GM23338 (cell line): ENCODE measurements around the gene GNB5. TPM values are rescaled to one million over a fixed set of nuclear protein-coding genes. Genes with fewer than 3 reads are reported as not detected.

Experiments used
- ATAC-seq: fragments of 200-7000 bp; cut with Tn5 transposase; 3 replicates; pipeline ENCODE4 v1.9.1; 2020
- DNase-seq: peaks from one replicate; pipeline ENCODE4 v3.0.0-alpha.2; 2015; ENCODE audit warnings: low spot score
- H2AFZ ChIP-seq: fragments of 200-600 bp; sonication (generic); 2 replicates; pipeline ENCODE4 v1.8.0; 2016; ENCODE audit warnings: antibody characterized with exemption, mild to moderate bottlenecking, moderate library complexity
- H3F3A ChIP-seq: fragments of 200-600 bp; sonication (generic); replicated peaks from 2 replicates; pipeline ENCODE4 v1.8.0; 2017; ENCODE audit warnings: antibody characterized with exemption, mixed run types, low read depth
- H3K27ac ChIP-seq: fragments of 200-600 bp; sonication (generic); 2 replicates; pipeline ENCODE4 v1.6.1; 2016; ENCODE audit warnings: low read depth
- H3K27me3 ChIP-seq: fragments of 200-600 bp; sonication (generic); 2 replicates; pipeline ENCODE4 v1.8.0; 2016; ENCODE audit warnings: mild to moderate bottlenecking, mixed run types, moderate library complexity; ENCODE audit not compliant: insufficient read depth
- H3K36me3 ChIP-seq: fragments of 200-600 bp; sonication (generic); 2 replicates; pipeline ENCODE4 v1.8.0; 2016; ENCODE audit warnings: mild to moderate bottlenecking; ENCODE audit not compliant: insufficient read depth
- H3K4me1 ChIP-seq: fragments of 200-600 bp; sonication (generic); 2 replicates; pipeline ENCODE4 v1.8.0; 2016; ENCODE audit warnings: mild to moderate bottlenecking, moderate library complexity; ENCODE audit not compliant: insufficient read depth
- H3K4me2 ChIP-seq: fragments of 200-600 bp; sonication (generic); 2 replicates; pipeline ENCODE4 v1.7.1; 2017; ENCODE audit warnings: mixed run types
- H3K4me3 ChIP-seq: fragments of 200-600 bp; sonication (generic); 2 replicates; pipeline ENCODE4 v1.6.1; 2016; ENCODE audit warnings: mixed run types
- H3K79me2 ChIP-seq: fragments of 200-600 bp; sonication (generic); replicated peaks from 2 replicates; pipeline ENCODE4 v1.8.0; 2017; ENCODE audit warnings: mild to moderate bottlenecking; ENCODE audit not compliant: insufficient read depth
- H3K9me2 ChIP-seq: fragments of 200-600 bp; sonication (generic); 2 replicates; pipeline ENCODE4 v1.8.0; 2017; ENCODE audit not compliant: insufficient read depth
- H4K20me1 ChIP-seq: fragments of 200-600 bp; sonication (generic); replicated peaks from 2 replicates; pipeline ENCODE4 v1.8.0; 2017; ENCODE audit warnings: mild to moderate bottlenecking; ENCODE audit not compliant: insufficient read depth
- H3K27ac Mint-ChIP-seq: 2 replicates; pipeline ENCODE4 v1.8.0; 2020; ENCODE audit warnings: inconsistent platforms, mild to moderate bottlenecking, moderate library complexity, mixed read lengths
- H3K27me3 Mint-ChIP-seq: 3 replicates; pipeline ENCODE4 v1.8.0; 2022; ENCODE audit warnings: low read depth, mild to moderate bottlenecking, moderate library complexity, mixed read lengths, inconsistent platforms; ENCODE audit not compliant: insufficient read depth, poor library complexity
- H3K36me3 Mint-ChIP-seq: 3 replicates; pipeline ENCODE4 v1.8.0; 2021; ENCODE audit warnings: low read depth, mild to moderate bottlenecking, inconsistent platforms, moderate library complexity, mixed read lengths
- H3K4me1 Mint-ChIP-seq: 3 replicates; pipeline ENCODE4 v1.8.0; 2020; ENCODE audit warnings: mild to moderate bottlenecking, inconsistent platforms, mixed read lengths
- H3K4me3 Mint-ChIP-seq: 3 replicates; pipeline ENCODE4 v1.8.0; 2021; ENCODE audit warnings: moderate library complexity, mild to moderate bottlenecking, inconsistent platforms, mixed read lengths
- H3K9me3 Mint-ChIP-seq: 3 replicates; pipeline ENCODE4 v1.8.0; 2020; ENCODE audit warnings: moderate library complexity, mild to moderate bottlenecking, inconsistent platforms, mixed read lengths
- CREB1 ChIP-seq: fragments of 250-450 bp; sonication (Bioruptor Pico); IDR thresholded peaks from 2 replicates; pipeline ENCODE4 v1.5.0; 2020; ENCODE audit warnings: low read depth, mild to moderate bottlenecking, moderate library complexity
- EZH2 ChIP-seq: fragments of 200-600 bp; sonication (generic); IDR thresholded peaks from one replicate; pipeline ENCODE4 v1.8.0; 2017; ENCODE audit warnings: antibody characterized with exemption, mild to moderate bottlenecking, low read depth; ENCODE audit not compliant: unreplicated experiment
- EZH2phosphoT487 ChIP-seq: fragments of 200-600 bp; sonication (generic); IDR thresholded peaks from one replicate; pipeline ENCODE4 v1.8.1; 2018; ENCODE audit warnings: antibody characterized with exemption; ENCODE audit not compliant: unreplicated experiment
- POLR2AphosphoS5 ChIP-seq: IDR thresholded peaks from 2 replicates; pipeline ENCODE4 v1.6.1; 2016; ENCODE audit warnings: antibody characterized with exemption, low read depth
- REST ChIP-seq: IDR thresholded peaks from one replicate; pipeline ENCODE4 v1.6.1; 2018; ENCODE audit warnings: antibody characterized with exemption; ENCODE audit not compliant: unreplicated experiment
- STAT1 ChIP-seq: IDR thresholded peaks from one replicate; pipeline ENCODE4 v1.6.1; 2016; ENCODE audit warnings: antibody characterized with exemption; ENCODE audit not compliant: unreplicated experiment
- ZNF114 ChIP-seq: fragments of 250-450 bp; sonication (Bioruptor Pico); IDR thresholded peaks from 2 replicates; pipeline ENCODE4 v1.5.0; 2020; ENCODE audit warnings: mild to moderate bottlenecking, moderate library complexity
- ZNF331 ChIP-seq: fragments of 250-450 bp; sonication (Bioruptor Pico); IDR thresholded peaks from 2 replicates; pipeline ENCODE4 v1.5.0; 2020; ENCODE audit warnings: low read depth, mild to moderate bottlenecking, moderate library complexity
- ZNF462 ChIP-seq: fragments of 250-450 bp; sonication (Bioruptor Pico); IDR thresholded peaks from 2 replicates; pipeline ENCODE4 v1.5.0; 2020; ENCODE audit warnings: mild to moderate bottlenecking, moderate library complexity
- polyA plus RNA-seq: library from polyadenylated mRNA; unstranded; fragments of >200 nt; fragmentation: Nextera tagmentation; extraction: Ambion mirVana; gene quantifications from 2 replicates; pipeline ENCODE4 v1.2.1, GENCODE V29; 2016
- total RNA-seq: library from RNA; depleted of rRNA; stranded (reverse); fragments of >200 nt; shearing (Covaris generic); gene quantifications from 2 replicates; pipeline ENCODE4 v1.2.3, GENCODE V29; 2014
- TF ChIP-seq, protein P1 (sequence below), 2 experiments: fragments of 200-600 bp in 1 of 2; sonication (generic) in 1 of 2; conservative IDR thresholded peaks; 2 replicates each; pipeline versions ENCODE4 v1.5.1 to v1.6.1; 2016 to 2017; ENCODE audit warnings: antibody characterized with exemption in 2 of 2, low read depth in 2 of 2, mild to moderate bottlenecking in 2 of 2, moderate library complexity in 1 of 2
- TF ChIP-seq, protein P2 (sequence below): IDR thresholded peaks from 2 replicates; pipeline ENCODE4 v1.6.1; 2016; ENCODE audit warnings: antibody characterized with exemption

Gene GNB5
- total and polyA plus RNA-seq, 2 experiments from 2014 or later: 23.0 to 40.8 TPM

DNA sequence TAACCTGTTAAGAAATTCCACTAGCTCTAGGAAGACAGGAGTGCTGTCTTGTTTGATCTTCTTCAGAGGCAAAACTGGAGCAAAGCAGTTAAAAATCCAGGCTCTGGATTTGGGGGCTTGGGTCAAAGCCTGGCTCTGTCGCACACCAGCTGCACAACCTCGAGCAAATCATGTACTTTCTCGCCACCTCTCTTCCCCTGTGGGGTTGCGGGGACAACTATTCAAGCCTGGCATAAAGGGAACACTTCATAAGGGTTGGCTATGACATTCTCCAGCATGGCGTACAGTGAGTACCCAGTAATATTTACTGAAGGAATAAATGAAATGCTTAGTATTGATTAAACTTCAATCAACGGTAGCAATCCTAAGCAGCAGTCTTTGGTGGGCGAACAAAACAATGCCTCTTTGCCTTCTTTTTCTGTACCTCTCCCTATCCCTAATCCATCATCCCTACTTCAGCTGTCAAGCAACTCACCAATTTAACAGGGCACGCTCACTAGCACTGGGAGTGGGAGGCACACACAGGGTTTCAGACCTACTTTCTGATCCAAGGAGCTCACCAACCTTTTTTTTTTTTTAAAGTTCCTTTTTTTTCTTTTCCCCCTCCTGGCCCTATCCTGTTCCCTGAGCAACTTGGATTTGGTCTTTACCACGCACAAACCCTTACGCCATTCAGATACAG, 33.0 kb downstream of the GNB5 start:
- ATAC-seq: no peak
- H3K79me2 ChIP-seq: no peaks in the 10 kb centered on the region
- no peaks in the 10 kb centered on the region for H3K4me1 ChIP-seq
- H3K36me3 Mint-ChIP-seq: peaks cover 6% of the 10 kb centered on the region
- H3K27me3 ChIP-seq: no peaks in the 10 kb centered on the region
- no peaks in the 10 kb centered on the region for H3F3A ChIP-seq
- H3K27me3 Mint-ChIP-seq: peaks cover 3% of the 10 kb centered on the region
- no peak overlapping the region for H3K27ac ChIP-seq
- peaks cover 2% of the 10 kb centered on the region; the same call in 1 of the 2 replicates for H4K20me1 ChIP-seq
- no peak overlapping the region for H3K27ac Mint-ChIP-seq
- peaks cover 3% of the 10 kb centered on the region; the same call in 2 of the 3 replicates for H3K4me1 Mint-ChIP-seq
- 0 out of 2 replicates have a peak, but pooled peaks cover 4% of the 10 kb centered on the region for H3K9me2 ChIP-seq
- no peak for DNase-seq
- H3K4me3 ChIP-seq: no peak overlapping the region
- no peaks in the 10 kb centered on the region for H3K9me3 Mint-ChIP-seq
- no peak overlapping the region for H3K4me2 ChIP-seq
- H2AFZ ChIP-seq: no peak overlapping the region
- H3K4me3 Mint-ChIP-seq: no peak overlapping the region
- TF ChIP-seq CREB1: no peak
- TF ChIP-seq, protein P1, sequence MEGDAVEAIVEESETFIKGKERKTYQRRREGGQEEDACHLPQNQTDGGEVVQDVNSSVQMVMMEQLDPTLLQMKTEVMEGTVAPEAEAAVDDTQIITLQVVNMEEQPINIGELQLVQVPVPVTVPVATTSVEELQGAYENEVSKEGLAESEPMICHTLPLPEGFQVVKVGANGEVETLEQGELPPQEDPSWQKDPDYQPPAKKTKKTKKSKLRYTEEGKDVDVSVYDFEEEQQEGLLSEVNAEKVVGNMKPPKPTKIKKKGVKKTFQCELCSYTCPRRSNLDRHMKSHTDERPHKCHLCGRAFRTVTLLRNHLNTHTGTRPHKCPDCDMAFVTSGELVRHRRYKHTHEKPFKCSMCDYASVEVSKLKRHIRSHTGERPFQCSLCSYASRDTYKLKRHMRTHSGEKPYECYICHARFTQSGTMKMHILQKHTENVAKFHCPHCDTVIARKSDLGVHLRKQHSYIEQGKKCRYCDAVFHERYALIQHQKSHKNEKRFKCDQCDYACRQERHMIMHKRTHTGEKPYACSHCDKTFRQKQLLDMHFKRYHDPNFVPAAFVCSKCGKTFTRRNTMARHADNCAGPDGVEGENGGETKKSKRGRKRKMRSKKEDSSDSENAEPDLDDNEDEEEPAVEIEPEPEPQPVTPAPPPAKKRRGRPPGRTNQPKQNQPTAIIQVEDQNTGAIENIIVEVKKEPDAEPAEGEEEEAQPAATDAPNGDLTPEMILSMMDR (conservative IDR thresholded peaks at IDR 0.05; ENCODE audit: low read depth in 2 of 2): no peak
- TF ChIP-seq ZNF331 (CRISPR knock-in tag): no peak
- TF ChIP-seq, protein P2, sequence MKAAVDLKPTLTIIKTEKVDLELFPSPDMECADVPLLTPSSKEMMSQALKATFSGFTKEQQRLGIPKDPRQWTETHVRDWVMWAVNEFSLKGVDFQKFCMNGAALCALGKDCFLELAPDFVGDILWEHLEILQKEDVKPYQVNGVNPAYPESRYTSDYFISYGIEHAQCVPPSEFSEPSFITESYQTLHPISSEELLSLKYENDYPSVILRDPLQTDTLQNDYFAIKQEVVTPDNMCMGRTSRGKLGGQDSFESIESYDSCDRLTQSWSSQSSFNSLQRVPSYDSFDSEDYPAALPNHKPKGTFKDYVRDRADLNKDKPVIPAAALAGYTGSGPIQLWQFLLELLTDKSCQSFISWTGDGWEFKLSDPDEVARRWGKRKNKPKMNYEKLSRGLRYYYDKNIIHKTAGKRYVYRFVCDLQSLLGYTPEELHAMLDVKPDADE: no peak
- no peak for TF ChIP-seq ZNF114 (CRISPR knock-in tag)
- no peak for TF ChIP-seq ZNF462 (CRISPR knock-in tag)
- TF ChIP-seq EZH2: no peak
- no peak for TF ChIP-seq EZH2phosphoT487
- TF ChIP-seq POLR2AphosphoS5: no peak
- TF ChIP-seq REST: no peak
- no peak for TF ChIP-seq STAT1
- no peaks in the 10 kb centered on the region for H3K36me3 ChIP-seq
